GM21515 (cell line): ENCODE results near the gene E2F4.

Experiments used
- ATAC-seq: cut with Tn5 transposase; IDR thresholded peaks from one replicate; pipeline ENCODE4 v1.9.1; 2021; ENCODE audit not compliant: unreplicated experiment

E2F4 gene

GRCh38 chr16:67157106-67157748 is 34.7 kb upstream of the E2F4 start:
- no peak for ATAC-seq

GRCh38 chr16:67157892-67158635 is 33.9 kb upstream of the E2F4 start:
- ATAC-seq = no peak

- ATAC-seq = peak; percentile 40
Observed at GRCh38 chr16:67158637-67159600, 33.0 kb upstream of the E2F4 start.

- ATAC-seq = no peak
Observed at GRCh38 chr16:67161595-67162058, 30.3 kb upstream of the E2F4 start.

GRCh38 chr16:67162506-67163163 is 29.3 kb upstream of the E2F4 start:
- no peak for ATAC-seq

- ATAC-seq = no peak
Observed at GRCh38 chr16:67163164-67163998, 28.6 kb upstream of the E2F4 start.

- no peak for ATAC-seq
Observed at GRCh38 chr16:67163999-67164558, 27.9 kb upstream of the E2F4 start.

GRCh38 chr16:67164599-67165061 is 27.3 kb upstream of the E2F4 start, which contains the start of gene HSF4:
TSS of gene HSF4 (plus strand) at chr16:67164745. CDS start at chr16:67164812, 67 bp downstream.
- no peak for ATAC-seq

GRCh38 chr16:67165121-67166078 is 26.6 kb upstream of the E2F4 start:
- no peak for ATAC-seq

GRCh38 chr16:67166110-67166547 is 25.8 kb upstream of the E2F4 start:
- no peak for ATAC-seq

GRCh38 chr16:67166598-67167168 is 25.3 kb upstream of the E2F4 start:
- ATAC-seq = no peak

- ATAC-seq = no peak
Observed at GRCh38 chr16:67167588-67167987, 24.4 kb upstream of the E2F4 start.

- no peak for ATAC-seq
Observed at GRCh38 chr16:67169011-67169451, 22.9 kb upstream of the E2F4 start.

GRCh38 chr16:67169642-67170167 is 22.2 kb upstream of the E2F4 start:
- no peak for ATAC-seq

GRCh38 chr16:67170168-67170948 is 21.6 kb upstream of the E2F4 start, which contains the start of gene NOL3:
TSS of gene NOL3 (plus strand) at chr16:67170538.
- ATAC-seq = no peak

- ATAC-seq = no peak
Observed at GRCh38 chr16:67170949-67171649, 20.9 kb upstream of the E2F4 start.
